Gastrocnemius medialis (tissue), 4 donors: ENCODE measurements around the gene EAF1. TPM values are rescaled to one million over a fixed set of nuclear protein-coding genes. Genes with fewer than 3 reads are reported as not detected.

Experiments used
- ATAC-seq, 2 donors: fragments of 150-250 bp; one replicate each; pipeline ENCODE4 v1.9.1; 2016
- DNase-seq, 2 donors: peaks; one replicate each; pipeline ENCODE4 v3.0.0-alpha.2; 2019
- H3K27ac ChIP-seq, 4 donors: fragments of 200-600 bp; sonication (generic); 1 replicate in 1 of 4; 2 replicates in 3 of 4; pipeline ENCODE4 v1.5.1; 2016 to 2018; ENCODE audit warnings: mild to moderate bottlenecking in 2 of 4, moderate library complexity in 1 of 4
- H3K27me3 ChIP-seq, 3 donors: fragments of 200-600 bp; sonication (generic) in 2 of 3; 1 replicate in 1 of 3; 2 replicates in 2 of 3; pipeline versions ENCODE4 v1.5.1 to v1.6.0; 2016 to 2019; ENCODE audit warnings: mild to moderate bottlenecking in 1 of 3, moderate library complexity in 1 of 3
- H3K36me3 ChIP-seq, 2 donors: fragments of 200-600 bp; sonication (generic) in 1 of 2; one replicate each; pipeline ENCODE4 v1.5.1; 2017 to 2018
- H3K4me1 ChIP-seq, 2 donors: fragments of 200-600 bp; sonication (generic) in 1 of 2; one replicate each; pipeline ENCODE4 v1.5.1; 2016 to 2017; ENCODE audit warnings: mild to moderate bottlenecking in 2 of 2
- H3K4me3 ChIP-seq, 4 donors: fragments of 200-600 bp; sonication (generic) in 3 of 4; 1 replicate in 1 of 4; 2 replicates in 3 of 4; pipeline ENCODE4 v1.5.1; 2016 to 2019; ENCODE audit warnings: mild to moderate bottlenecking in 2 of 4
- H3K9me3 ChIP-seq, 3 donors: fragments of 200-600 bp; sonication (generic) in 2 of 3; 1 replicate in 1 of 3; 2 replicates in 2 of 3; pipeline ENCODE4 v1.5.1; 2016 to 2019
- POLR2A ChIP-seq, 2 donors: fragments of 450-650 bp; IDR thresholded peaks; one replicate each; pipeline ENCODE4 v1.6.1; 2017; ENCODE audit warnings: antibody characterized with exemption in 2 of 2, mild to moderate bottlenecking in 2 of 2, moderate library complexity in 2 of 2
- in situ Hi-C, 4 donors: fragments of 200-750 bp; cut with MboI; loops; one replicate each; pipeline versions ENCODE4 v1.15.0 to v1.8.0; 2017; ENCODE audit warnings: low sequenced_read_pairs in 4 of 4
- intact Hi-C: fragments of 100-400 bp; cut with DNase I; formaldehyde crosslinking; loops from one replicate; pipeline ENCODE4 v1.15.1; 2023; ENCODE audit warnings: low total_unique reads
- total RNA-seq, 4 donors: library from RNA; depleted of rRNA; stranded (reverse); fragments of >200 nt; gene quantifications; one replicate each; pipeline versions ENCODE4 v1.1.0 to v1.2.3, GENCODE V29; 2016
- TF ChIP-seq, protein P1 (sequence below), 5 experiments: fragments of 450-650 bp in 3 of 5; fragments of 200-600 bp in 2 of 5; sonication (generic) in 2 of 5; IDR thresholded peaks in 4 of 5; conservative IDR thresholded peaks in 1 of 5; 1 replicate in 4 of 5; 2 replicates in 1 of 5; pipeline ENCODE4 v1.5.1; 2016 to 2019; ENCODE audit warnings: antibody characterized with exemption in 5 of 5, mild to moderate bottlenecking in 3 of 5, moderate library complexity in 3 of 5

The EAF1 gene
- total RNA-seq, 4 donors from 2014 or later, result 9.4 to 17.3 (median 10.5) TPM

DNA sequence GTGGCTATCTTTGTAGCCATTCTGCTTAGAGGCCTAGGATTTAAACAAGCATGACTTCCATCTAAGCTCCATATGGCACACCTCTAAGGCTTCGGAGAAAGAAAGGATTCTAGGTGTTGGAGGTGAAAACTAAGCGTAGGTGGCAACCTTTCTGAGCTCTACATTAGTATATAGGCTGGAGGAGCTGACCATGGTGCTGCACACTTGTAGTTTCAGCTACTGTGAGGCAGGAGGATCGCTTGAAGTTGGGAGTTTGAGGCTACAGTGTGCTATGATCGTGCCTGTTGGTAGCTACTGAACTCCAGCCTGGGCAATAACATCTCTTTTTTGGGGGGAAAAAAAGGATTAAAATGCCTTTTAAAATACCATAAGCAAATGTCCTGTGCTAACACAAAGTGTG lies 7.4 kb downstream of the EAF1 start:
- H3K9me3 ChIP-seq, result no peaks in the 10 kb centered on the region
- no peak overlapping the region for H3K4me3 ChIP-seq
- H3K36me3 ChIP-seq, result peaks cover 0 to 91% of the 10 kb centered on the region in 2 donors
- H3K4me1 ChIP-seq, result peaks cover 0 to 11% of the 10 kb centered on the region in 2 donors
- intact Hi-C loops, result no loop called here
- no peak overlapping the region for H3K27ac ChIP-seq
- in situ Hi-C loops, result loop anchor here in 1 of 4 donors (25.0 kb wide), 1 partner anchor 128 kb away; no protein-coding TSS in a partner anchor
- no peak for ATAC-seq
- no peak for DNase-seq
- TF ChIP-seq POLR2A (IDR thresholded peaks at IDR 0.05), result no peak
- TF ChIP-seq, protein P1, sequence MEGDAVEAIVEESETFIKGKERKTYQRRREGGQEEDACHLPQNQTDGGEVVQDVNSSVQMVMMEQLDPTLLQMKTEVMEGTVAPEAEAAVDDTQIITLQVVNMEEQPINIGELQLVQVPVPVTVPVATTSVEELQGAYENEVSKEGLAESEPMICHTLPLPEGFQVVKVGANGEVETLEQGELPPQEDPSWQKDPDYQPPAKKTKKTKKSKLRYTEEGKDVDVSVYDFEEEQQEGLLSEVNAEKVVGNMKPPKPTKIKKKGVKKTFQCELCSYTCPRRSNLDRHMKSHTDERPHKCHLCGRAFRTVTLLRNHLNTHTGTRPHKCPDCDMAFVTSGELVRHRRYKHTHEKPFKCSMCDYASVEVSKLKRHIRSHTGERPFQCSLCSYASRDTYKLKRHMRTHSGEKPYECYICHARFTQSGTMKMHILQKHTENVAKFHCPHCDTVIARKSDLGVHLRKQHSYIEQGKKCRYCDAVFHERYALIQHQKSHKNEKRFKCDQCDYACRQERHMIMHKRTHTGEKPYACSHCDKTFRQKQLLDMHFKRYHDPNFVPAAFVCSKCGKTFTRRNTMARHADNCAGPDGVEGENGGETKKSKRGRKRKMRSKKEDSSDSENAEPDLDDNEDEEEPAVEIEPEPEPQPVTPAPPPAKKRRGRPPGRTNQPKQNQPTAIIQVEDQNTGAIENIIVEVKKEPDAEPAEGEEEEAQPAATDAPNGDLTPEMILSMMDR (IDR thresholded peaks at IDR 0.05 in 4 of 5, conservative IDR thresholded peaks at IDR 0.05 in 1 of 5), result no peak
- H3K27me3 ChIP-seq, result no peaks in the 10 kb centered on the region

DNA sequence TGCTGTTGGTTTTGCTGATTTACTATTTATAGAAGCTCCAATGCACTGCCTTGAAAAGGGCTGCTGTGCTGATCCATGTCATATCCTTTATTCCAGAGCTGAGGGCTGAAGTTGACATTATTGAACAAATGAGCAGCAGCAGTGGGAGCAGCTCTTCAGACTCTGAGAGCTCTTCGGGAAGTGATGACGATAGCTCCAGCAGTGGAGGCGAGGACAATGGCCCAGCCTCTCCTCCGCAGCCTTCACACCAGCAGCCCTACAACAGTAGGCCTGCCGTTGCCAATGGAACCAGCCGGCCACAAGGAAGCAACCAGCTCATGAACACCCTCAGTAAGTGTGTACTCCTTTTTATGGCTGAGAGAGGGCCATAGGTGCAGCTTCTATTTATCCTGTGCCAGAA lies 8.8 kb downstream of the EAF1 start:
- DNase-seq (no peak), ATAC-seq (no peak)
- Histone ChIP-seq H3K4me1 (peaks cover 0 to 3% of the 10 kb centered on the region in 2 donors), H3K27ac (no peak overlapping the region), H3K9me3 (no peaks in the 10 kb centered on the region), H3K27me3 (no peaks in the 10 kb centered on the region), H3K4me3 (no peak overlapping the region), H3K36me3 (peaks cover 0 to 95% of the 10 kb centered on the region in 2 donors)
- intact Hi-C loops, result no loop called here
- in situ Hi-C loops, result loop anchor here in 1 of 4 donors (25.0 kb wide), 1 partner anchor 126 kb away; no protein-coding TSS in a partner anchor
- no peak for TF ChIP-seq POLR2A (IDR thresholded peaks at IDR 0.05)
- TF ChIP-seq, protein P1 (IDR thresholded peaks at IDR 0.05 in 4 of 5, conservative IDR thresholded peaks at IDR 0.05 in 1 of 5), result no peak

DNA sequence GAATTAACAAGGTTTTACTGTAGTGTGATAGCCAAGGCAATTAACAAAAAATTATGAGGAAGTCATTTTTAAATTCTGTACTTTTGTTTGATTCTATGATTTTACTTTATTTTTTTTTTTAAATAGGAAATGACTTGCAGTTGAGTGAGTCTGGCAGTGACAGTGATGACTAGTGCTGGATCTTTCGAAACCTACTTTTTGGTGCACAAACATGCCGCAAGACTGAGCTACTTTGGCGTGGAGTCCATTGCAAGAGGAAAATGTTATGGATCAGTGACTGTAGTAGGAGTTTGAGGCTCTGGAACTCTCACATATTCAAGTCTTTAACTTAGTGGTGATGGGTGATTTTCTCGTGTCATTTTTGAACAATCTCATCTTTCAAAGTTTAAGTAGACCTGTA lies 11.6 kb downstream of the EAF1 start:
- Histone ChIP-seq H3K27me3 (no peaks in the 10 kb centered on the region), H3K27ac (no peak overlapping the region), H3K36me3 (peaks cover 0 to 79% of the 10 kb centered on the region in 2 donors), H3K4me3 (no peak overlapping the region), H3K4me1 (no peaks in the 10 kb centered on the region), H3K9me3 (no peaks in the 10 kb centered on the region)
- no peak for TF ChIP-seq POLR2A (IDR thresholded peaks at IDR 0.05)
- TF ChIP-seq, protein P1 (IDR thresholded peaks at IDR 0.05 in 4 of 5, conservative IDR thresholded peaks at IDR 0.05 in 1 of 5), result no peak
- no peak for DNase-seq
- intact Hi-C loops, result no loop called here
- ATAC-seq, result no peak
- in situ Hi-C loops, result loop anchor here in 1 of 4 donors (25.0 kb wide), 1 partner anchor 123 kb away; no protein-coding TSS in a partner anchor

DNA sequence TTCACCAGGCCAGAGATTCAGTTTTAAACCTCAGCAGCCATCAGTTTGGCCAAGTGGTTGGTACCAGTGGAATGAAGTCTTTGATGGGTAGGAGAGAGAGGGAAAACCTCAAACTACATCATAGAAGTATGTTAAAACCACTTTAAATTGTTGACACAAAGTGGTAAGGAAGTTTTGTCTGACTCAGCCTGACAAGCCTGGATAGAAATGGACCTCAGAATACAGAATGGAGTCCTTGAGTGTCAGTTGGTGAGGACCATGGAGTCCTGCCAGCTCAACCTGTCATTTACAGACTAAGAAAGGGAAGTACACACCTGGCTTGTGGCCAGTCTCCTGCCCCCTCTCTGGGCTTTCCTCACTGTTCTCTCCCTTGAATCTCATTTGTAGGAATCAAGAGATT lies 12.1 kb downstream of the EAF1 start:
- intact Hi-C loops (no loop called here), in situ Hi-C loops (loop anchor here in 1 of 4 donors (25.0 kb wide), 1 partner anchor 123 kb away; no protein-coding TSS in a partner anchor)
- no peak overlapping the region for H3K27ac ChIP-seq
- no peak for TF ChIP-seq POLR2A (IDR thresholded peaks at IDR 0.05)
- TF ChIP-seq, protein P1 (IDR thresholded peaks at IDR 0.05 in 4 of 5, conservative IDR thresholded peaks at IDR 0.05 in 1 of 5), result no peak
- H3K36me3 ChIP-seq, result peaks cover 0 to 78% of the 10 kb centered on the region in 2 donors
- no peak overlapping the region for H3K4me3 ChIP-seq
- ATAC-seq (no peak), DNase-seq (no peak)
- H3K27me3 ChIP-seq, result no peaks in the 10 kb centered on the region
- H3K4me1 ChIP-seq, result no peaks in the 10 kb centered on the region
- no peaks in the 10 kb centered on the region for H3K9me3 ChIP-seq

DNA sequence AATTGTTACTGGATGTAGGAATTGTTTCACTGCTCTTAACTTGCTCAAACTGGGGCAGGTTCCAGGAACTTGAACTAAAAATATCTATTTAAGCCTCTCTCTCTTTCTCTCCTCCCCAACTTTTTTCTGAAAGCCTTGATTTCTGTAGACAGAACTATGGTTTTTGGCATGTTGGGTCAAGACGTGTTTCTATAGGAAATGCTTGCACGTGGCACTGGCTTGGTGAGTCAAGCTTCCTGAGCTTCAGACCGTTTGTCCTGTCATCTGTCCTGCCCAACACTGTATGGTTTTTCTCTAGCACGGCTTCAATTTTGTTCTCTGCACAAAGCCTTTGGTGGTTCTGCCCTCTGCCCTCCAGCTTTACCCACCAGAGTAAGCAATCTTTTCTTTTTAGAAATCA lies 13.5 kb downstream of the EAF1 start:
- intact Hi-C loops, result no loop called here
- peak overlapping the region in 2 of 4 donors; percentile 4 to 7 for H3K27ac ChIP-seq
- no peak for DNase-seq
- in situ Hi-C loops, result loop anchor here in 1 of 4 donors (25.0 kb wide), 1 partner anchor 121 kb away; no protein-coding TSS in a partner anchor
- no peaks in the 10 kb centered on the region for H3K4me1 ChIP-seq
- no peak overlapping the region for H3K4me3 ChIP-seq
- ATAC-seq, result no peak
- H3K9me3 ChIP-seq, result no peaks in the 10 kb centered on the region
- H3K27me3 ChIP-seq, result no peaks in the 10 kb centered on the region
- TF ChIP-seq, protein P1 (IDR thresholded peaks at IDR 0.05 in 4 of 5, conservative IDR thresholded peaks at IDR 0.05 in 1 of 5), result no peak
- no peak for TF ChIP-seq POLR2A (IDR thresholded peaks at IDR 0.05)
- H3K36me3 ChIP-seq, result peaks cover 0 to 66% of the 10 kb centered on the region in 2 donors
